ENCODE data around the gene ANKEF1.

The ANKEF1 gene

GRCh38 chr20:9995510-9996272, 39.1 kb upstream of the ANKEF1 start:
- DNase-seq (ENCODE audit: low read depth), result no peak
- H3K4me3 ChIP-seq (ENCODE audit: low read depth, low read length), result no peak overlapping the region
- no peak for TF ChIP-seq CTCF (IDR thresholded peaks at IDR 0.05; ENCODE audit: low read depth, low read length, missing control alignments)

- DNase-seq (ENCODE audit: low read depth), result no peak
- no peak for TF ChIP-seq CTCF (IDR thresholded peaks at IDR 0.05; ENCODE audit: low read depth, low read length, missing control alignments)
- H3K4me3 ChIP-seq (ENCODE audit: low read depth, low read length), result no peak overlapping the region
Measured at GRCh38 chr20:9996944-9997343, 37.8 kb upstream of the ANKEF1 start.

- DNase-seq (ENCODE audit: low read depth), result no peak
- H3K4me3 ChIP-seq (ENCODE audit: low read depth, low read length), result no peak overlapping the region
- no peak for TF ChIP-seq CTCF (IDR thresholded peaks at IDR 0.05; ENCODE audit: low read depth, low read length, missing control alignments)
Measured at GRCh38 chr20:9999645-10000044, 35.1 kb upstream of the ANKEF1 start.

GRCh38 chr20:10002866-10003265, 31.9 kb upstream of the ANKEF1 start:
- TF ChIP-seq CTCF (IDR thresholded peaks at IDR 0.05; ENCODE audit: low read depth, low read length, missing control alignments), result no peak
- DNase-seq (ENCODE audit: low read depth), result no peak
- H3K4me3 ChIP-seq (ENCODE audit: low read depth, low read length), result no peak overlapping the region

GRCh38 chr20:10004900-10005299, 29.9 kb upstream of the ANKEF1 start:
- TF ChIP-seq CTCF (IDR thresholded peaks at IDR 0.05; ENCODE audit: low read depth, low read length, missing control alignments), result no peak
- no peak overlapping the region for H3K4me3 ChIP-seq (ENCODE audit: low read depth, low read length)
- DNase-seq (ENCODE audit: low read depth), result no peak

- no peak for TF ChIP-seq CTCF (IDR thresholded peaks at IDR 0.05; ENCODE audit: low read depth, low read length, missing control alignments)
Measured at GRCh38 chr20:10005885-10006284, 28.9 kb upstream of the ANKEF1 start.

More at GRCh38 chr20:10005885-10006284, 28.9 kb upstream of the ANKEF1 start:
- no peak for DNase-seq (ENCODE audit: low read depth)
- no peak overlapping the region for H3K4me3 ChIP-seq (ENCODE audit: low read depth, low read length)

All from GM12864 (cell line).